ENCODE data around the gene CANT1.

The CANT1 gene

DNA sequence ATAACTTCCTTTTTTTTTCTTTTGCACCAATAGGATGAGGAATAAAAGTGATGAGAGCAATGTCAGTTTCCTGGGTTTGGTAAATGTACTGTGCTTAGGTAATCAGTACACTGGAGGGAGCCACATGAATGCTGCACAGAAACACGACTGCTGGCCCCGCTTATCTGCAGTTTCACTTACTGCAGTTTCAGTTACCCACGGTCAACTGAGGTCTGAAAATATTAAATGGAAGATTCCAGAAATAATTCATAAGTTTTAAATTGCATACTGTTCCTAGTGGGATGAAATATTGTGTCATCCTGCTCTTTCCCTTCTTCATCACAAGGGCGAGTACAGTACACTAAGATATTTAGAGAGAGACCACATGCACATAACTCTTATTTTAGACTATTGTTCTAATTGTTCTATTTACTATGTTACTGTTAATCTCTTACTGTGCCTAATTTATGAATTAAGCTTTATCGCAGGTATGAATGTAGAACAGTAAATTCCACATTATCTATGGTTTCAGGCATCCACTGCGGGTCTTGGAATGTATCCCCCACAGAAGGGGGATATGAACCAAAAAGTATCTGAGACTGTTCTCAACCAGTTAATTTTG is 23.4 kb downstream of the CANT1 start:
- no peak overlapping the region for H3K27ac ChIP-seq (ENCODE audit: low read length)
- H3K4me1 ChIP-seq (ENCODE audit: control insufficient read depth, low read depth, low read length): peaks cover 10% of the 10 kb centered on the region
- no peak overlapping the region for H3K9ac ChIP-seq (ENCODE audit: low read length)
- H3K27me3 ChIP-seq (ENCODE audit: control insufficient read depth, insufficient read depth, low read length): no peaks in the 10 kb centered on the region
- no peaks in the 10 kb centered on the region for H3K9me3 ChIP-seq (ENCODE audit: control insufficient read depth, low read depth, low read length)
- peaks cover 1% of the 10 kb centered on the region for H3K36me3 ChIP-seq (ENCODE audit: control insufficient read depth, low read depth, low read length)
- no peak overlapping the region for H3K4me3 ChIP-seq (ENCODE audit: low read length)

GRCh38 chr17:78985395-78985794 is 24.2 kb downstream of the CANT1 start:
- no peaks in the 10 kb centered on the region for H3K9me3 ChIP-seq (ENCODE audit: control insufficient read depth, low read depth, low read length)
- no peak overlapping the region for H3K27ac ChIP-seq (ENCODE audit: low read length)
- H3K4me3 ChIP-seq (ENCODE audit: low read length): no peak overlapping the region
- no peak overlapping the region for H3K9ac ChIP-seq (ENCODE audit: low read length)
- no peaks in the 10 kb centered on the region for H3K27me3 ChIP-seq (ENCODE audit: control insufficient read depth, insufficient read depth, low read length)
- H3K36me3 ChIP-seq (ENCODE audit: control insufficient read depth, low read depth, low read length): no peaks in the 10 kb centered on the region
- peaks cover 10% of the 10 kb centered on the region for H3K4me1 ChIP-seq (ENCODE audit: control insufficient read depth, low read depth, low read length)

DNA sequence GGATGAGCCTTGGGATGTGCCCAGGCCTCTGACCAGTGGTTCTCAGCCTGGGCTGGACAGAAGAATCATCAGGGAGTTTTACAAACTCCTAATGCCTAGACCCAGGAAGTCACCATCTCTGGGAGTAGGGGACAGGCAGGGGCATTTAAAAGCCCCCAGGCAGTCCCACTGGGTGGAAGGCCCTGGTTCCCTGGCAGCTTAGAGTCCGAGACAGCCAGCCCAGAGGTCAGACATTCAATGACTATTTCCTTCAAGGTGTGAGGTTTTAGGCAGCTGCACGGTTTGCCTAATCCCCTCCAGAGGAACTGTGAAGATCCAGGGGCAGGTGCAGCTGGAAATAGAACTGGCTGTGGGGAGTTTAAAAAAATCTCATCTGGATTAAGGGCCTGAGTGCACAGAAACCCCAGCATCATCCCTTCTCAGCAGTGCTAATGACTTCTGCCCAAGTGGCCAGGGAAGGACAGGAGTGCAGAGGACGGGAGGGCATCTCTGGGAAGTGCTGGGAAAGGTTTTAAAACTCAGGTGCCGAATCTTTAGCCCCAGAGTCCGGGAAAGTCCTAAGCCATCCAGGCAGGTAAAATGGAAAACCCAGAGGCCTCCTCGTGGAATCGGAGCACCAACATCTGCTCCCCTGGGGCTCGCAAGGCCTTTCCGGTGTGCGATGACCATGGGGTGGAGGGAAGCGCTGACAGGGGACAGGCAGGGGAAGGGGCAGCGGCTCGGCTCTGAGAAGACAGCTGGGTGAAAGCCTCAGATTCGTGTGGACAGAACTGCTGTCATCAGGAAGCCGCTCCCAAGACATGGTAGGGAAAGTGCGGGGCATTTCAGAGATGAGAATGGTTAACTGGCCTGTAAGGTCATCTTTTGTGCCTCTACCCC is 28.3 kb downstream of the CANT1 start:
- no peak overlapping the region for H3K4me3 ChIP-seq (ENCODE audit: low read length)
- no peaks in the 10 kb centered on the region for H3K36me3 ChIP-seq (ENCODE audit: control insufficient read depth, low read depth, low read length)
- no peak overlapping the region for H3K27ac ChIP-seq (ENCODE audit: low read length)
- no peak overlapping the region for H3K9ac ChIP-seq (ENCODE audit: low read length)
- H3K27me3 ChIP-seq (ENCODE audit: control insufficient read depth, insufficient read depth, low read length): no peaks in the 10 kb centered on the region
- H3K9me3 ChIP-seq (ENCODE audit: control insufficient read depth, low read depth, low read length): no peaks in the 10 kb centered on the region
- H3K4me1 ChIP-seq (ENCODE audit: control insufficient read depth, low read depth, low read length): peaks cover 9% of the 10 kb centered on the region

DNA sequence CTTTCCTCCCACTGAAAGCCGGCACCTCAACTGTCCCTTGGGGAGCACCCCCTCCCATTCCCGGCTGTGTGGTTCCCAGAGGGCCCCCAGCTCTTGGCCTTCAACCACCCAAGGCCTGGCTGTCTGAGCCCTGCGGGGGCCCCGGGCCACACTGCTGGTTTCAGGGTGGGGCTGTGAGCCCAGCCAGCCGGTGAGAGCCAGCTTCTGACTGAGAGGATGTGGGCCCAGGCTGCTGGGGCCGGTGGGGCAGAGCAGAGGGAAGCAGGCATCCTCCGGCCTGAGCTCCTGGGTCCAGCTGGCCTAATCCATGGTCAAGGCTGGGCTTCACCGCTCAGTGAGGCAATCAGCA is 29.0 kb downstream of the CANT1 start:
- Histone ChIP-seq H3K36me3 (ENCODE audit: control insufficient read depth, low read depth, low read length) (no peaks in the 10 kb centered on the region), H3K4me1 (ENCODE audit: control insufficient read depth, low read depth, low read length) (peaks cover 8% of the 10 kb centered on the region), H3K4me3 (ENCODE audit: low read length) (no peak overlapping the region), H3K9ac (ENCODE audit: low read length) (no peak overlapping the region), H3K9me3 (ENCODE audit: control insufficient read depth, low read depth, low read length) (no peaks in the 10 kb centered on the region), H3K27me3 (ENCODE audit: control insufficient read depth, insufficient read depth, low read length) (no peaks in the 10 kb centered on the region), H3K27ac (ENCODE audit: low read length) (no peak overlapping the region)

DNA sequence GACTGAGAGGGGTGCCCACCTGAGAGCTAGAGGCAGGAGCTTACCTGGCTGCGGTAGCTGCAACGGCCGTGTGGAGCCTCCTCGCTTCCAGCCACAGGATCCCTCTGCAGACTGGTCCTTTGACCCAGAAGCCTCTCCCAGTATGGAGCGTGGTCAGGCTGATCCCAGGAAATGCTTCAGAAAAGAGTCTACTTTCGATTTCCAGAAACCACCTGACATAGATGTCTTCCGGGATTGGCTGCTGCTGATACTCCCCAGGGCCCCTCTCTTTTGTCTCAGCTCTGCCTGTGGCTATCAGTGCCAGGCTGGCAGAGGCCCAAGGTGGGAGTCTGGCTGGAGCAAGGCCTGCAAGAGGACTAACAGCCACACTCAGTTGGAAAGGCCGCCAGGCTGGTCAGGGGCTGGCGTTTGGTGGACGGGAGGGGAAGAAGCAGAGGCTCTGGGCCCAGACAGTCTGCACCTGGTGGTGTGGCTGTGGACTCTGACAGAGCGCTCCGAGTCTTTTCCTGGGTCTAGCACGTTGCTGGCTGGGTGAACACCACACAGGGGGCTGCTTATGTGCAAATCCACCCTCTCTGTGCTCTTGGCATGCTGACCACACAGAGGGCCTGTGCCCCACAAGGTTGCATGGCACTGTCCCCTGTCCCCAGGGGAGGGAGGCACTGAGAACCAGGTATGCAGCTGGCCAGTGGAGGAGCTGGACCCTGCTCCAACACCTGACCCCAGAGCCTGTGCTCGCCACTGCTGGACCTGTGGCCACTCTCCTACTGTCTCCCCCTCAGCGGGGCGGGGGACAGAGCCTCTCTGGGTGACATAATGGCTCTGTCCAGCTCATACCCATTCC is 29.6 kb downstream of the CANT1 start, which contains the start of gene LGALS3BP:
Gene LGALS3BP (minus strand): TSS at position 144 of the 844 bp plus-strand sequence. CDS start 2,732 bp downstream, outside the sequence.
- Histone ChIP-seq H3K27ac (ENCODE audit: low read length) (no peak within 1 kb of the TSS), H3K9ac (ENCODE audit: low read length) (peak within 1 kb of the TSS; percentile 17), H3K4me3 (ENCODE audit: low read length) (peak within 1 kb of the TSS; percentile 17), H3K9me3 (ENCODE audit: control insufficient read depth, low read depth, low read length) (no peaks in the 10 kb centered on the region), H3K4me1 (ENCODE audit: control insufficient read depth, low read depth, low read length) (peaks cover 8% of the 10 kb centered on the region), H3K36me3 (ENCODE audit: control insufficient read depth, low read depth, low read length) (no peaks in the 10 kb centered on the region), H3K27me3 (ENCODE audit: control insufficient read depth, insufficient read depth, low read length) (no peaks in the 10 kb centered on the region)

DNA sequence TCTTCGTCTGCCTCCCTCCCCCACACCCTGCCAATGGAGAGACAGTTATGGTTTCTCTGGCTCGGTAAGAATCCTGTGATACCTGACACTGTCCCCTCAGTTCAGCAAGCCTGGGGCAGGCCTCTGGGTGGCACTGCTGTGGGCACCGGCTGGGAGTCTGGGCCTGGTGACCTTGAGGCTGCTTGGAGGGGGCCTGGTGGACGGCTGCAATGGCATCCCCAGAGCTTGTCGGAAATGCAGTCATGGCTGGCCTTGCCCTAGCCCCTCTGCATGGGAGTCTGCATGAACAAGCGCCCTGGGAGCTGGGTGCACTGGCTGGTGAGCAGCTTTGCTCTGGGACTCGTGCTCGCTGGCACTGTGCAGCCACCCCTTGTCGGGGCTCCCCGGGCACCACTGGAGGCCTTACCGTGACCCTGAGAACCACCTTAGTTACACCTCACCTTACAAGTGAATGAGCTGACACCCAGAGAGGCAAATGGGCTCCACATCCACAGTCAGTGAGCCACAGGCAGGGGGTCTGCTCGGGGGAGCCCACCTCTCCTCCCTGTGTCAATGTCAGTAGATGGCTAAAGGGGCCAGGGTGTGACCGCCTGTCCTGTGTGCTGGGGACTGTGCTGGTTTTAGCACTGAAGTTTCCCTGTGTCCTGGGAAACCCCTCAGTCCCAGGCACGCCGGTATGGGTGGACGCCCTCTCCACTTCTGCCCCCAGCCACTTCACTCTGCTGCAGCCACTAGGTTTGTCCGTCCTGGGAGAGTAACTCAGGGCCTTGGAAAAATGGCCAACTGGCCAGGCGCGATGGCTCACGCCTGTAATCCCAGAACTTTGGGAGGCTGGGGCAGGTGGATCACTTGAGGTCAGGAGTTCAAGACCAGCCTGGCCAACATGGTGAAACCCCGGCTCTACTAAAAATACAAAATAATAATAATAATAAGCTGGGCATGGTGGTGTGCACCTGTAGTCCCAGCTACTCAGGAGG is 31.3 kb downstream of the CANT1 start:
- Histone ChIP-seq H3K9ac (ENCODE audit: low read length) (no peak overlapping the region), H3K9me3 (ENCODE audit: control insufficient read depth, low read depth, low read length) (no peaks in the 10 kb centered on the region), H3K4me1 (ENCODE audit: control insufficient read depth, low read depth, low read length) (peaks cover 10% of the 10 kb centered on the region), H3K27ac (ENCODE audit: low read length) (no peak overlapping the region), H3K27me3 (ENCODE audit: control insufficient read depth, insufficient read depth, low read length) (no peaks in the 10 kb centered on the region), H3K36me3 (ENCODE audit: control insufficient read depth, low read depth, low read length) (no peaks in the 10 kb centered on the region), H3K4me3 (ENCODE audit: low read length) (no peak overlapping the region)

- H3K27ac ChIP-seq (ENCODE audit: low read length): no peak overlapping the region
- H3K9ac ChIP-seq (ENCODE audit: low read length): no peak overlapping the region
- peaks cover 13% of the 10 kb centered on the region for H3K4me1 ChIP-seq (ENCODE audit: control insufficient read depth, low read depth, low read length)
- H3K9me3 ChIP-seq (ENCODE audit: control insufficient read depth, low read depth, low read length): no peaks in the 10 kb centered on the region
- no peaks in the 10 kb centered on the region for H3K36me3 ChIP-seq (ENCODE audit: control insufficient read depth, low read depth, low read length)
- no peaks in the 10 kb centered on the region for H3K27me3 ChIP-seq (ENCODE audit: control insufficient read depth, insufficient read depth, low read length)
- H3K4me3 ChIP-seq (ENCODE audit: low read length): no peak overlapping the region
Measured at GRCh38 chr17:78977681-78977943, 32.0 kb downstream of the CANT1 start.

DNA sequence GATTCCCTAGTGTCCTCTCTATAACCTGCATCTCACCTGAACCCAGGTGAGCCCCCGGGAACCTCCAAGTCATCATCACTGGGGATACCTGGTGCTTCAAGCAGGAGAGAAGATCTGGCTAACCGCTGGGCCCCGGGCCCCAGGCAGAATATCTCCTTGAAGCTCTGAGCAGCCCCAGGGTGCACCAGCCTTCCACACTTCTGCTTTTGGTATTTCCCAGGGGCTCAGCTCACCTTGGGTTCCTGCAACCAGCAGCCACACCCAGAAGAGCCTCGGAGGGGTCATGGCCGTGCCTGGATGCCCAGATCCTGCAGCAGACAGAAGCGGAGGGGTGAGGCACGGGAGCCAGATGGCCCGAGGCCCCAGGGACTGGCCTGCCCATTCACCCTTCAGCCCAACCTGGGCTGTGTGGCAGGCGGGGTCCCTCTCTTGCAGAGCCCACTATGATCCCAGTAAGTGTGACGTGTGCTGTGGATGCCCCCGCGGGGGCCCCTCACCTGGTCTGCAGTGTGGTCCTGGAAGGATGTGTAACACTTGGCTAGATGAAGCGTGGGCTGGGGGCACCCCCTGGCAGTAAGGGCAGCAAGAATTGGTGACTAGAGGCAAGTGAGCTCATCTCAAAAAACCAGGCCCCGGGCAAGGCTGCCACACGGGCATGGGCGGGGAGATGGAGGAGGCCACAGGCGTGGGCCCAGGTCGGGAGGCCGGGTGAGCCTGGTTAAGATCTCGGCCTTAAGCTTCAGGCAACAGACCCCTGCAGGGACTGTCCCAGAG is 32.5 kb downstream of the CANT1 start:
- no peaks in the 10 kb centered on the region for H3K27me3 ChIP-seq (ENCODE audit: control insufficient read depth, insufficient read depth, low read length)
- H3K4me1 ChIP-seq (ENCODE audit: control insufficient read depth, low read depth, low read length): peaks cover 13% of the 10 kb centered on the region
- no peaks in the 10 kb centered on the region for H3K9me3 ChIP-seq (ENCODE audit: control insufficient read depth, low read depth, low read length)
- H3K36me3 ChIP-seq (ENCODE audit: control insufficient read depth, low read depth, low read length): no peaks in the 10 kb centered on the region
- H3K9ac ChIP-seq (ENCODE audit: low read length): no peak overlapping the region
- no peak overlapping the region for H3K27ac ChIP-seq (ENCODE audit: low read length)
- no peak overlapping the region for H3K4me3 ChIP-seq (ENCODE audit: low read length)

DNA sequence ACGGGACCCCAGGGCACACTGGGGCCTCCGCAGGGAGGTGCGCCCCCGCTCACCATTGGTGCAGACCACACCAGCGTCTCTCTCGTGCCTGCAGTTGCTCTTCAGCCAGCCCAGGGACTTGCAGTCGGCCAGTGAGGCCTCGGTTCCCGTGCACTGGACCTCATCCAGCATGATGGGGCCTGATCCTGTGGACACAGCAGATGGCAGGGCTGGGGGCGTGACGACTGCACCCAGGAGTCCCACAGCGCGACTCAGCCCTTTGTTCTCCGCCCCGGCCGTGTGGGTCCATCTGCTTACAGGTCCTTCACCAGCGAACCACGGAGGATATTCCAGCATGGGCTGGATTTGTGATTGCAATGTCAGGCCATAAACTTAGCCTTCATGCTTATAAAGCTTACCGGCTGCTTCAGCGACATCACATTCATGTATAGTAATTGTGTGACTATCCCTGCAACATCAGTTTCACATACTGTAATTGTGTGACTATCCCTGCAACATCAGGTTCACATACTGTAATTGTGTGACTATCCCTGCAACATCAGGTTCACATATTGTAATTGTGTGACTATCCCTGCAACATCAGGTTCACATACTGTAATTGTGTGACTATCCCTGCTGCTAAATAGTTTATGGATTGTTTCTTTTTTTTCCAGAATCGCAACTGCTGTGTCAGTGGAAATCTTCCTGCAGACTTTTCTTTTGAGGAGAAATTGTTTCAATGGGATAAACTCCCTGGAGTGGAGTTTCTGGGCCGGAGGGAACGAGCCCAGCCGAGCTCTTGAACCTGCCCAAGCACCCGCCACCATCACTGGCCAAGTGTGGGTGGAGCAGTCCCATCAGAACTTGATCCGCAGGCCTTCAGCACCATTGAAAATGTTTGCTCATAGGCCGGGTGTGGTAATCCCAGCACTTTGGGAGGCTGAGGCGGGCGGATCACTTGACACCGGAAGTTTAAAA is 34.7 kb downstream of the CANT1 start:
- Histone ChIP-seq H3K27me3 (ENCODE audit: control insufficient read depth, insufficient read depth, low read length) (no peaks in the 10 kb centered on the region), H3K9ac (ENCODE audit: low read length) (no peak overlapping the region), H3K9me3 (ENCODE audit: control insufficient read depth, low read depth, low read length) (no peaks in the 10 kb centered on the region), H3K27ac (ENCODE audit: low read length) (no peak overlapping the region), H3K4me3 (ENCODE audit: low read length) (peak overlapping the region; percentile 14), H3K4me1 (ENCODE audit: control insufficient read depth, low read depth, low read length) (peaks cover 8% of the 10 kb centered on the region), H3K36me3 (ENCODE audit: control insufficient read depth, low read depth, low read length) (no peaks in the 10 kb centered on the region)

All from iPS-18a (cell line).